GM23338 (cell line): ENCODE results near the gene ZCCHC2.

ENCODE experiments used
- CTCF ChIP-seq, 2 experiments: fragments of 200-600 bp in 1 of 2; sonication (generic) in 1 of 2; conservative IDR thresholded peaks; 2 replicates each; pipeline versions ENCODE4 v1.5.1 to v1.6.1; 2016 to 2017; ENCODE audit warnings: antibody characterized with exemption in 2 of 2, low read depth in 2 of 2, mild to moderate bottlenecking in 2 of 2, moderate library complexity in 1 of 2
- EZH2phosphoT487 ChIP-seq: fragments of 200-600 bp; sonication (generic); IDR thresholded peaks from one replicate; pipeline ENCODE4 v1.8.1; 2018; ENCODE audit warnings: antibody characterized with exemption; ENCODE audit not compliant: unreplicated experiment
- NANOG ChIP-seq: IDR thresholded peaks from 2 replicates; pipeline ENCODE4 v1.6.1; 2016; ENCODE audit warnings: antibody characterized with exemption, borderline replicate concordance
- POLR2AphosphoS5 ChIP-seq: IDR thresholded peaks from 2 replicates; pipeline ENCODE4 v1.6.1; 2016; ENCODE audit warnings: antibody characterized with exemption, low read depth

- no peak for TF ChIP-seq NANOG
- no peak for TF ChIP-seq CTCF (conservative IDR thresholded peaks at IDR 0.05; ENCODE audit: low read depth in 2 of 2)
- TF ChIP-seq POLR2AphosphoS5 = no peak
- TF ChIP-seq EZH2phosphoT487 = no peak
Measured at GRCh38 chr18:62612776-62613175, 90.0 kb downstream of the ZCCHC2 start.
